ENCODE data around the gene COX4I2.

- no peak for TF ChIP-seq POLR2A (IDR thresholded peaks at IDR 0.05; ENCODE audit: low read depth, low read length)
- no peak for TF ChIP-seq NFE2L2 (IDR thresholded peaks at IDR 0.05; ENCODE audit: low read depth, low read length)
- no peak for TF ChIP-seq CTCF (conservative IDR thresholded peaks at IDR 0.05; ENCODE audit: low read depth, low read length)
- TF ChIP-seq CHD1 (IDR thresholded peaks at IDR 0.05; ENCODE audit: low read depth, low read length): no peak
- no peak for TF ChIP-seq RAD21 (IDR thresholded peaks at IDR 0.05; ENCODE audit: low read length)
- TF ChIP-seq SMC3 (IDR thresholded peaks at IDR 0.05; ENCODE audit: low read depth, low read length): no peak
- TF ChIP-seq BHLHE40 (IDR thresholded peaks at IDR 0.05; ENCODE audit: low read depth, low read length): no peak
- TF ChIP-seq, protein P1, sequence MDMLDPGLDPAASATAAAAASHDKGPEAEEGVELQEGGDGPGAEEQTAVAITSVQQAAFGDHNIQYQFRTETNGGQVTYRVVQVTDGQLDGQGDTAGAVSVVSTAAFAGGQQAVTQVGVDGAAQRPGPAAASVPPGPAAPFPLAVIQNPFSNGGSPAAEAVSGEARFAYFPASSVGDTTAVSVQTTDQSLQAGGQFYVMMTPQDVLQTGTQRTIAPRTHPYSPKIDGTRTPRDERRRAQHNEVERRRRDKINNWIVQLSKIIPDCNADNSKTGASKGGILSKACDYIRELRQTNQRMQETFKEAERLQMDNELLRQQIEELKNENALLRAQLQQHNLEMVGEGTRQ (IDR thresholded peaks at IDR 0.05; ENCODE audit: low read depth, low read length): no peak
These were observed 40.2 kb upstream of the COX4I2 start for GRCh38 chr20:31597481-31597855.
